K562 (cell line): ENCODE data around the gene FYTTD1. TPM values are rescaled to one million over a fixed set of nuclear protein-coding genes. Genes with fewer than 3 reads are reported as not detected.

Source experiments
- BRF1 ChIP-seq: IDR thresholded peaks from 3 replicates; pipeline ENCODE4 v1.6.1; 2011; ENCODE audit warnings: borderline replicate concordance, mild to moderate bottlenecking; ENCODE audit not compliant: insufficient read length; ENCODE audit errors: extremely low read depth
- CEBPG ChIP-seq, 3 experiments: fragments of 200-800 bp in 1 of 3; sonication (Bioruptor generic) in 1 of 3; sonication (generic) in 1 of 3; formaldehyde crosslinking in 1 of 3; IDR thresholded peaks in 2 of 3; conservative IDR thresholded peaks in 1 of 3; 2 replicates each; pipeline versions ENCODE4 v1.6.1 to v1.8.0; 2016 to 2022; ENCODE audit warnings: missing compliant biosample characterization in 2 of 3, missing genetic modification characterization in 2 of 3, mild to moderate bottlenecking in 1 of 3, missing genetic modification reagents in 1 of 3
- CREB3L1 ChIP-seq: fragments of 450-650 bp; IDR thresholded peaks from 2 replicates; pipeline ENCODE4 v1.6.1; 2014; ENCODE audit warnings: low read depth, mild to moderate bottlenecking, moderate library complexity, borderline replicate concordance
- JUNB ChIP-seq: fragments of 450-650 bp; formaldehyde crosslinking; conservative IDR thresholded peaks from 2 replicates; pipeline ENCODE4 v1.4.0; 2020; ENCODE audit warnings: mild to moderate bottlenecking
- PKNOX1 ChIP-seq: fragments of 450-650 bp; IDR thresholded peaks from 2 replicates; pipeline ENCODE4 v1.6.1; 2016
- RAD21 ChIP-seq, 2 experiments: fragments of 250-450 bp in 1 of 2; fragments of 450-650 bp in 1 of 2; sonication (Bioruptor Pico) in 1 of 2; formaldehyde crosslinking in 1 of 2; IDR thresholded peaks in 1 of 2; conservative IDR thresholded peaks in 1 of 2; 2 replicates each; pipeline versions ENCODE4 v1.4.0 to v1.8.0; 2020 to 2022; ENCODE audit warnings: mild to moderate bottlenecking in 2 of 2, moderate library complexity in 1 of 2
- RBM17 ChIP-seq: fragments of 200-400 bp; formaldehyde crosslinking; IDR thresholded peaks from 2 replicates; pipeline ENCODE4 v1.6.1; 2017; ENCODE audit warnings: low read depth, mild to moderate bottlenecking, low read length, borderline replicate concordance
- SRF ChIP-seq, 2 experiments: fragments of 250-450, 450-650 bp in 1 of 2; sonication (Bioruptor Pico) in 1 of 2; sonication (generic) in 1 of 2; formaldehyde crosslinking; IDR thresholded peaks; 2 replicates each; pipeline versions ENCODE4 v1.5.0 to v1.5.1; 2020 to 2022; ENCODE audit warnings: mild to moderate bottlenecking in 1 of 2, missing genetic modification reagents in 1 of 2
- STAT6 ChIP-seq: sonication (generic); formaldehyde crosslinking; IDR thresholded peaks from 2 replicates; pipeline ENCODE4 v1.8.1; 2023; ENCODE audit warnings: mild to moderate bottlenecking, missing genetic modification reagents
- ZBTB12 ChIP-seq: fragments of 250-450 bp; sonication (Bioruptor Pico); IDR thresholded peaks from 2 replicates; pipeline ENCODE4 v1.4.0; 2020
- ZNF133 ChIP-seq: fragments of 250-450 bp; sonication (Bioruptor Pico); IDR thresholded peaks from 2 replicates; pipeline ENCODE4 v1.4.0; 2020; ENCODE audit warnings: mild to moderate bottlenecking
- ZNF217 ChIP-seq: sonication (generic); formaldehyde crosslinking; IDR thresholded peaks from 2 replicates; pipeline ENCODE4 v1.8.0; 2022; ENCODE audit warnings: mild to moderate bottlenecking, missing genetic modification reagents
- ZNF408 ChIP-seq: fragments of 250-450 bp; sonication (Bioruptor Pico); IDR thresholded peaks from 2 replicates; pipeline ENCODE4 v1.4.0; 2020; ENCODE audit warnings: low read depth, mild to moderate bottlenecking, moderate library complexity
- ZNF551 ChIP-seq: fragments of 250-450 bp; sonication (Bioruptor Pico); IDR thresholded peaks from 2 replicates; pipeline ENCODE4 v1.5.0; 2021; ENCODE audit warnings: mild to moderate bottlenecking, moderate library complexity
- ZNF764 ChIP-seq: fragments of 250-450 bp; sonication (Bioruptor Pico); IDR thresholded peaks from 2 replicates; pipeline ENCODE4 v1.4.0; 2020; ENCODE audit warnings: low read depth, mild to moderate bottlenecking, moderate library complexity
- polyA plus RNA-seq, 8 experiments: library from polyadenylated mRNA; depleted of rRNA in 4 of 8; stranded (reverse) in 5 of 8; unstranded in 3 of 8; fragments of >200 nt; fragmentation: Nextera tagmentation in 2 of 8; fragmentation: Illumina TruSeq in 1 of 8; extraction: Ambion mirVana in 2 of 8; extraction: Trizol in 1 of 8; gene quantifications; 2 replicates each; pipeline versions ENCODE4 v1.2.1 to v1.2.3, GENCODE V29; 2011 to 2014; ENCODE audit warnings: inconsistent platforms in 1 of 8, missing spikeins in 1 of 8
- total RNA-seq, 7 experiments: library from RNA; depleted of rRNA in 6 of 7; stranded (reverse); fragments of >200 nt in 6 of 7; fragmentation: Illumina TruSeq in 2 of 7; extraction: Trizol in 2 of 7; gene quantifications; 2 replicates each; pipeline versions ENCODE4 v1.2.1 to v1.2.3, GENCODE V29; 2011 to 2021; ENCODE audit warnings: low replicate concordance in 1 of 7

Gene FYTTD1
- total and polyA plus RNA-seq, 9 of the 15 experiments (the other 6 are each of a cell fraction or from before 2014, with no cell fraction given) = 35.7 to 106 (median 76.3) TPM

GRCh38 chr3:197791113-197791891 is 41.6 kb downstream of the FYTTD1 start, which contains the start of gene LRCH3 (continued):
- peak; percentile 31 for TF ChIP-seq PKNOX1
- no peak for TF ChIP-seq JUNB (CRISPR knock-in tag)
- TF ChIP-seq CEBPG (CRISPR knock-in tag; IDR thresholded peaks at IDR 0.05) = no peak; the same call in 1 of the 2 replicates
- TF ChIP-seq CEBPG (tag; conservative IDR thresholded peaks at IDR 0.05 in 1 of 2, IDR thresholded peaks at IDR 0.05 in 1 of 2) = no peak
- TF ChIP-seq ZBTB12 (CRISPR knock-in tag) = no peak
- no peak for TF ChIP-seq ZNF408 (CRISPR knock-in tag)
- TF ChIP-seq ZNF551 (CRISPR knock-in tag) = no peak
- no peak for TF ChIP-seq ZNF217 (CRISPR knock-in tag)
- no peak for TF ChIP-seq RAD21 (CRISPR knock-in tag; conservative IDR thresholded peaks at IDR 0.05 in 1 of 2, IDR thresholded peaks at IDR 0.05 in 1 of 2)
- TF ChIP-seq STAT6 (CRISPR knock-in tag) = no peak
- peak; percentile 45; the same call in 1 of the 2 replicates for TF ChIP-seq CREB3L1
- TF ChIP-seq ZNF764 (CRISPR knock-in tag) = no peak
- no peak for TF ChIP-seq RBM17
- no peak for TF ChIP-seq ZNF133 (CRISPR knock-in tag)
- peak in 1 of 2 experiments; percentile 68; a peak in 2 of 4 replicates for TF ChIP-seq SRF (CRISPR knock-in tag; IDR thresholded peaks at IDR 0.05)
- no peak for TF ChIP-seq BRF1
